Activated B cell treated with CpG ODN at 0.5 μM for 24 hours (primary cell): Measurements from ENCODE around the gene PNMA8B. TPM values are rescaled to one million over a fixed set of nuclear protein-coding genes. Genes with fewer than 3 reads are reported as not detected.

Experiments used
- ATAC-seq: fragments of 200-7000 bp; cut with Tn5 transposase; one replicate; pipeline ENCODE4 v1.10.0; 2021; ENCODE audit warnings: low read depth, mild to moderate bottlenecking, moderate library complexity
- CTCF ChIA-PET: fragments of 350-600 bp; sonication (Branson Sonifier 250); formaldehyde crosslinking; loops from one replicate; lab custom pipeline; 2021; ENCODE audit warnings: antibody characterized with exemption; lab: Charles Lee
- POLR2A ChIA-PET: fragments of 350-600 bp; sonication (Branson Sonifier 250); formaldehyde crosslinking; loops from one replicate; lab custom pipeline; 2021; ENCODE audit warnings: antibody characterized with exemption; lab: Charles Lee
- DNase-seq: peaks from one replicate; pipeline ENCODE4 v3.0.0; 2022
- H3K27ac Mint-ChIP-seq: one replicate; pipeline ENCODE4 v1.8.0; 2020; ENCODE audit warnings: mixed read lengths
- H3K27me3 Mint-ChIP-seq: one replicate; pipeline ENCODE4 v1.8.0; 2021; ENCODE audit warnings: mixed read lengths
- H3K36me3 Mint-ChIP-seq: one replicate; pipeline ENCODE4 v1.8.0; 2021; ENCODE audit warnings: low read depth, mixed read lengths
- H3K4me1 Mint-ChIP-seq: one replicate; pipeline ENCODE4 v1.8.0; 2021; ENCODE audit warnings: mixed read lengths
- H3K4me3 Mint-ChIP-seq: one replicate; pipeline ENCODE4 v1.8.0; 2020; ENCODE audit warnings: mild to moderate bottlenecking, mixed read lengths
- H3K9me3 Mint-ChIP-seq: one replicate; pipeline ENCODE4 v1.8.0; 2020; ENCODE audit warnings: mixed read lengths
- CTCF ChIP-seq: fragments of 200-600 bp; IDR thresholded peaks from one replicate; pipeline ENCODE4 v1.8.0; 2022; ENCODE audit warnings: antibody characterized with exemption, mild to moderate bottlenecking
- intact Hi-C: fragments of 100-400 bp; cut with micrococcal nuclease; formaldehyde crosslinking; loops from one replicate; pipeline ENCODE4 v1.15.1; 2024
- total RNA-seq: library from RNA; stranded (reverse); gene quantifications from 2 replicates; pipeline ENCODE4 v1.2.3, GENCODE V29; 2022

Gene PNMA8B
- total RNA-seq, 1 donor from 2014 or later, result 0.04 TPM

DNA sequence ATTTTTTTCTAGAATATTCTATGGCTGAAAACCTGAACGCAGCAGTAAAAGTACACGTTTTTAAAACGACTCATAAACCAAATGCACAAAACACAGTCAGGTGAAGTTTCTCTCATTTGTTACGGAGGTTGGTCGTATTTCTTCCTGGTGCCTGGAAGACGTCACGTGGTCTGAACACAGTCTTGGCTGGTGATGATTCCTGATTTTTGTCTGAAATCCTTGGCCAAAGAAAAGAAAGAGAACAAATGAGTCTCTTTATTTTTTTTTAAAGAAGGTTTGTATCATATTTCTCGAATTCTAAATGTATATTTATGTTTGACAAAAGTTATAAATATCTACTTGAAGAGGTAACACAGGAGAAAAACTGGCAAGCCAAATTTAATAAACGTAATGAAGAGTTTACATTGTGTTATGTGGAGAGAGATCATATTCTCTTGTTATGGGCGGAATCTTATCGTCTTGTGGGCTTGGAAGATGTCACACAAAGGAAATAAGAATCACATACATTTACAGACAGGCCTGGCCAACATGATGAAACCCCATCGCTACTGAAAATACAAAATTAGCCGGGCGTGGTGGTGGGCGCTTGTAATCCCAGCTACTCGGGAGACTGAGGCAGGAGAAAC lies 14.3 kb downstream of the PNMA8B start:
- ATAC-seq (no peak), DNase-seq (no peak)
- Mint-ChIP-seq H3K9me3 (no peaks in the 10 kb centered on the region), H3K4me1 (no peaks in the 10 kb centered on the region), H3K4me3 (no peak overlapping the region), H3K27ac (no peak overlapping the region), H3K27me3 (peaks cover 42% of the 10 kb centered on the region), H3K36me3 (no peaks in the 10 kb centered on the region)
- ChIA-PET CTCF (interaction anchor here (0.6 kb wide), 1 partner anchor 911 kb away, joined by 6 read pairs; no protein-coding TSS in a partner anchor), POLR2A (no interaction called here)
- intact Hi-C loops, result no loop called here
- TF ChIP-seq CTCF, result no peak

GRCh38 chr19:46480415-46480814 lies 15.3 kb downstream of the PNMA8B start:
- ChIA-PET POLR2A (no interaction called here), CTCF (interaction anchor here (0.7 kb wide), 1 partner anchor 208 kb away, joined by 3 read pairs; no protein-coding TSS in a partner anchor)
- intact Hi-C loops, result no loop called here
- Mint-ChIP-seq H3K27me3 (peaks cover 38% of the 10 kb centered on the region), H3K36me3 (no peaks in the 10 kb centered on the region), H3K27ac (no peak overlapping the region), H3K9me3 (no peaks in the 10 kb centered on the region), H3K4me3 (no peak overlapping the region), H3K4me1 (no peaks in the 10 kb centered on the region)
- ATAC-seq, result no peak
- no peak for DNase-seq
- no peak for TF ChIP-seq CTCF

DNA sequence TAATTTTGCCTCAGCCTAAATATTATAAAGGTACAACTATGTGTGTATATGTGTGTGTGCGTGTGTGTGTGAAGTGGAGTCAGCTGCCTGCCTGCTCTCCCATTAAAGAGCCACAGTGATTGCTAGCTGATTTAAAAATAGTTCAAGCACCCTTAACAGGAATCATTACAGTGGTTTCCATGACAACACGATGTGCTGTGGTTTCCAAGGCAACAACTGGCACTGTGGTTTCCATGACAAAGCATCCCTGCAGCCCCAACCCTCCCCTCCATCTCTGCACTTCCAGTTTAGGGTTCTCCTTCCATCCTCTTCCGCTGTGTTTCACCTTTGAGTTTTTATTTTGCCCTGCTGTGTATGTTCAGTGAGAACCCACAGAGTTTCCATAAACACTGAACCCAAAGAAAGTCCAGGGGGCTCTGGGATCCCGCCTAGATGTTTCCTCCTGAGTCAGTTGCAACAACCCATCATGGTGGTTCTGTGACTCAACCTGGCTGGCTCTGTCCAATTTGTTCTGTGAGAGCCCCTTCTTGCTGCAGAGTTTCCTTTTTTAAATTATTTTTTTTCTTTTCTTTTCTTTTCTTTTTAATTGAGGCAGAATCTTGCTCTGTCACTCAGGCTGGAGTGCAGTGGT lies 17.2 kb downstream of the PNMA8B start:
- intact Hi-C loops, result no loop called here
- ChIA-PET CTCF (no interaction called here), POLR2A (no interaction called here)
- no peak overlapping the region for H3K27ac Mint-ChIP-seq
- H3K36me3 Mint-ChIP-seq, result no peaks in the 10 kb centered on the region
- H3K4me1 Mint-ChIP-seq, result no peaks in the 10 kb centered on the region
- no peak for TF ChIP-seq CTCF
- no peaks in the 10 kb centered on the region for H3K9me3 Mint-ChIP-seq
- peaks cover 37% of the 10 kb centered on the region for H3K27me3 Mint-ChIP-seq
- H3K4me3 Mint-ChIP-seq, result no peak overlapping the region
- no peak for ATAC-seq
- DNase-seq, result no peak

GRCh38 chr19:46475986-46476385 lies 19.7 kb downstream of the PNMA8B start:
- POLR2A ChIA-PET, result no interaction called here
- Mint-ChIP-seq H3K4me3 (no peak overlapping the region), H3K27me3 (peaks cover 41% of the 10 kb centered on the region), H3K9me3 (no peaks in the 10 kb centered on the region), H3K27ac (no peak overlapping the region), H3K4me1 (no peaks in the 10 kb centered on the region), H3K36me3 (no peaks in the 10 kb centered on the region)
- CTCF ChIA-PET, result no interaction called here
- intact Hi-C loops, result no loop called here
- DNase-seq (no peak), ATAC-seq (no peak)
- TF ChIP-seq CTCF, result no peak

DNA sequence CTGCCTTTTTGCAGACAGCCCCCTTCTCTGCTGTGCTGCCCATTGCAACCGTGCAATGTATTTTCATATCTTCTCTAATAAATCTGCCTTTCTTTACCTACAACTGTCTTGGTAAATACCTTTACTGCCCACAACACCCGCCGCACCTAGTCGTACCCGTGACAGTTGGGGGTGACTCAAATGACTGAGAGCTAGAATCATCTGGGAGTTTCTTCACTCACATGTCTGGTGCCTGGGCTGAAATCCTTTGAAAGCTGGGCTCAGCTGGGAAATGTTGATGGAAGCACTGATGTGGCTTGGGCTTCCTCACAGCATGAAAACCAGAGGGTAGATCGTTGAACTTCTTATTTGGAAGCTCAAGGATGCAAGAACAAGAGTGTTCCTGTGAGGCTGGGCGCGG lies 21.5 kb downstream of the PNMA8B start:
- ATAC-seq, result no peak
- POLR2A ChIA-PET, result no interaction called here
- no peaks in the 10 kb centered on the region for H3K4me1 Mint-ChIP-seq

More for the DNA sequence above, 21.5 kb downstream of the PNMA8B start:
- no peak for DNase-seq
- TF ChIP-seq CTCF, result no peak
- Mint-ChIP-seq H3K27ac (no peak overlapping the region), H3K36me3 (no peaks in the 10 kb centered on the region), H3K9me3 (no peaks in the 10 kb centered on the region), H3K27me3 (peaks cover 53% of the 10 kb centered on the region), H3K4me3 (no peak overlapping the region)
- intact Hi-C loops, result no loop called here
- CTCF ChIA-PET, result no interaction called here
